GM12801 (cell line): Measurements from ENCODE around the gene PHF23.

Experiments used
- TF ChIP-seq, protein P1 (sequence below): IDR thresholded peaks from one replicate; pipeline ENCODE4 v1.5.1; 2011; ENCODE audit warnings: control low read depth; ENCODE audit not compliant: insufficient read length; ENCODE audit errors: extremely low read depth

The PHF23 gene

DNA sequence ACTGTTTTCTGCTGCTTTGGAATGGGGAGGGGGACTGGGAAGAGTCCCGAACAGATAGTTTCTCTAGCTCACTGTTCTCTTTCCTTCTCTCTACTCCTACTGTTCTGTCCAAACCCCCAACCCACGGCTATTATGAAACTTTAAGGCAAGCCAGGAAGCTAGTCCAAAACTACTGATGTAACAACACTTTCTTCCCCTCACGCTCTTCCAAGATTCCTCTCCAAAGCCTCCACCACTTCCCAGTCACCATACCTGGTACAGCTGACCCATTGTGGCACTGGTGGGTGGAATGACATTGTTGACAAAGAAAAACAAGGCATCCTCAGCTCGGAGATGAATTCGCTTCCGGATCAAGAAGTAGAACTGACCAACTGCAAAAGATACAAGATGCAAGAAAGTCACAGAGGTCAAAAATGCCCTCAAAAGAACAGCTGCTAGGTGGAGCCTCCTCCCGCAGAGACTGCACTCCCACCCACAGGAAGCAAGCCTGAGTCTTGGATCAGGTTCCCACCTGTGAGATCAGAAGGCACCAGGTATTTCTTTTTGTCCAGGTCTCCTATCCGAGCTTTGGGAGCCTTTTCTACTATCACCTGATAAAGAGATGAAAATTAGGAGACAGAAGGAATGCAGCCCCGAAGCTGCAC lies 2.0 kb upstream of the PHF23 start:
- TF ChIP-seq, protein P1, sequence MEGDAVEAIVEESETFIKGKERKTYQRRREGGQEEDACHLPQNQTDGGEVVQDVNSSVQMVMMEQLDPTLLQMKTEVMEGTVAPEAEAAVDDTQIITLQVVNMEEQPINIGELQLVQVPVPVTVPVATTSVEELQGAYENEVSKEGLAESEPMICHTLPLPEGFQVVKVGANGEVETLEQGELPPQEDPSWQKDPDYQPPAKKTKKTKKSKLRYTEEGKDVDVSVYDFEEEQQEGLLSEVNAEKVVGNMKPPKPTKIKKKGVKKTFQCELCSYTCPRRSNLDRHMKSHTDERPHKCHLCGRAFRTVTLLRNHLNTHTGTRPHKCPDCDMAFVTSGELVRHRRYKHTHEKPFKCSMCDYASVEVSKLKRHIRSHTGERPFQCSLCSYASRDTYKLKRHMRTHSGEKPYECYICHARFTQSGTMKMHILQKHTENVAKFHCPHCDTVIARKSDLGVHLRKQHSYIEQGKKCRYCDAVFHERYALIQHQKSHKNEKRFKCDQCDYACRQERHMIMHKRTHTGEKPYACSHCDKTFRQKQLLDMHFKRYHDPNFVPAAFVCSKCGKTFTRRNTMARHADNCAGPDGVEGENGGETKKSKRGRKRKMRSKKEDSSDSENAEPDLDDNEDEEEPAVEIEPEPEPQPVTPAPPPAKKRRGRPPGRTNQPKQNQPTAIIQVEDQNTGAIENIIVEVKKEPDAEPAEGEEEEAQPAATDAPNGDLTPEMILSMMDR = no peak

DNA sequence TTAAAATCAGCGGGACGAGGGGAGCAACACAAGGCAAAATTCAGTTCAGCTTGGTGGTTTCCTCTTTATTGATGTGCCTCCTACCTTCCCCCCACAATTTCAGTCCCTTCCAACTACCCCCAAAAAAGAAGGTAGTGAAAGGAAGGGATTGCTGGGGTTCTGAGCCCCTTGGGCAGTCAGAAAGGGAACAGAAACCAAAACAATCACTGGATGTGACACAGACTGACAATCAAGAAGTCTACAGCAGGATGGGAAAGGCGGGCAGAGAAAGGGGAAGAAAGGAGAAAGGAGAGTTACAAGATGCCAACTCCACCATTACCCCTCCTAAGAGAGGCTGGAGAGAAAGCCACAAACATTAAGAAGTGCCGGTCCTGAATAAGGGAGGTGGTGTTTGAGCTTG lies 1.1 kb upstream of the PHF23 start:
- TF ChIP-seq, protein P1 = no peak

GRCh38 chr17:7238420-7239090 lies 702 bp downstream of the PHF23 start:
- TF ChIP-seq, protein P1 = no peak

DNA sequence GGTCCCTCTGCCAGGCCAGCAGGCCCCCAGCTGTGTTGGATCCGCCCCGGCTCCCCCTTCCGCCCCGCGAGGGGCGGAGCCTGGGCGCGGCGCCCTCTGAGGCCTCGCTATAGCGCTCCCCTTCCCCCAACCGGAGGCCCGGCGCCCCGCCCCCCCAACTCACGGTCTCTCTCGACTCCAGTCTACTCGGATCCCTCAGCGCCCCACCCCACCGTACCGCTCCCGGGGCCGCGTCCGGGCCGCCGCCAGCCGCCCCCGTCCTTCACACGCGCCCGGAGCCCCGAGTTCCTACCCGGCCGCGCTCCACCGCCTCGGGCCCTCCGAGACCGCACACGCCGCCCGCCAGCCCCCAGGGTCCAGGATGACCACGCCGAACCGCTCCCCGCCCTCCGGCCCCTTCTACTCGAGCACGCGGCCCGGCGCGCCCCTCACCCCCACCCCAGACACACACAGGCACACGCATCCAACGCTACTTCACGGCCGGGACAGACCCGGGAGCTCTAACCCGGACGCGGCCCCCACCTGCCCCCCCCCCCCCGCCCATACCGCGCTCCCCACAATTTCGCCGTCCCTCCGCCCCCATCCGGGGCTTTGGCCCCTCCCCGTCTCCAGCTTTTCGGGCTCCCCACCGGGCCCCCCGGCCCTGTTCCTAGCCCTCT lies 1.4 kb downstream of the PHF23 start:
- TF ChIP-seq, protein P1 = no peak

DNA sequence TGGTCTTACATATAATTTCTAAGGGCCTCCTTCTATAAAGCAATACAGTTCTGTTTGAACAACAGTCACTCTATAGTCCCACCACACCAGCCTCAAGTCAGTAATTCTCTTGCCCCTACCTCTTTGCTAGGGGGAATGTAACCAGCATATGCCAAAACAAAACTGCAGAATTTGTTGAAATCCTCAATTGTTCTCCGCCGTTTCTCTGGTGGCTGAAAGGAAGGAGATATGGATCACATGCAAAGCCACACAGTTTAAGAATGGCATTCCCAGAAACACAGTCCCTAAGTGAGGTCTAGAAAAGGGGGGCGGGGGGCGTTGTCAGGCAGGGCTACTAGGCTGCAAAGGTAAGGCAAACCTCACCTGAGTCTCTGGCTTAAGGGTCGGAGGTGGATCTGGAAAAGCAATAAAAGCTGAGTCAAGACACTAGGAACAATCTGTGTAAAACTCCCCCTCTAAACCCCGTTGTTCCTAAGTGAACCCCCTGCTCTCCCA lies 1.9 kb downstream of the PHF23 start:
- TF ChIP-seq, protein P1 = no peak

- TF ChIP-seq, protein P1 = no peak
Measured at GRCh38 chr17:7236808-7237207, 2.4 kb downstream of the PHF23 start.
